ENCODE data around the gene NCKAP1.

GRCh38 chr2:183024339-183025095 lies 13.7 kb downstream of the NCKAP1 start:
- TF ChIP-seq CTCF (IDR thresholded peaks at IDR 0.05; ENCODE audit: borderline replicate concordance, extremely low read depth, low read length, poor library complexity, severe bottlenecking) (no peak), EZH2 (IDR thresholded peaks at IDR 0.05; ENCODE audit: borderline replicate concordance, low read depth, low read length, severe bottlenecking) (no peak)
